HepG2 (cell line): ENCODE results near the gene SP1.

Experiments used
- EP300 ChIP-seq, 3 experiments: sonication (generic) in 1 of 3; formaldehyde crosslinking in 1 of 3; IDR thresholded peaks; 2 replicates each; pipeline versions ENCODE4 v1.5.1 to v1.6.1; 2011 to 2020; ENCODE audit warnings: low read depth in 2 of 3, low read length in 2 of 3, borderline replicate concordance in 1 of 3, improper control_type of control experiment in 1 of 3, mild to moderate bottlenecking in 1 of 3, missing genetic modification reagents in 1 of 3, moderate library complexity in 1 of 3
- REPIN1 ChIP-seq: sonication (generic); formaldehyde crosslinking; IDR thresholded peaks from 2 replicates; pipeline ENCODE4 v1.8.0; 2022; ENCODE audit warnings: missing genetic modification reagents, low read depth, mild to moderate bottlenecking, borderline replicate concordance
- RXRA ChIP-seq: sonication (generic); formaldehyde crosslinking; IDR thresholded peaks from 2 replicates; pipeline ENCODE4 v1.5.1; 2020; ENCODE audit warnings: missing genetic modification reagents
- SIN3A ChIP-seq: IDR thresholded peaks from 2 replicates; pipeline ENCODE4 v1.6.1; 2011; ENCODE audit warnings: low read depth, mild to moderate bottlenecking, control low read depth, low read length, borderline replicate concordance
- STAT5B ChIP-seq: sonication (generic); formaldehyde crosslinking; IDR thresholded peaks from 2 replicates; pipeline ENCODE4 v1.4.0; 2020; ENCODE audit warnings: missing genetic modification reagents
- TAF1 ChIP-seq: sonication (generic); formaldehyde crosslinking; IDR thresholded peaks from 2 replicates; pipeline ENCODE4 v1.4.0; 2020; ENCODE audit warnings: missing genetic modification reagents
- ZNF563 ChIP-seq: sonication (generic); formaldehyde crosslinking; IDR thresholded peaks from 2 replicates; pipeline ENCODE4 v1.8.0; 2022; ENCODE audit warnings: mild to moderate bottlenecking, moderate library complexity, missing genetic modification reagents
- ZNF564 ChIP-seq: sonication (generic); formaldehyde crosslinking; IDR thresholded peaks from 2 replicates; pipeline ENCODE4 v1.8.1; 2023; ENCODE audit warnings: mild to moderate bottlenecking, missing genetic modification reagents
- ZNF816 ChIP-seq: sonication (generic); formaldehyde crosslinking; IDR thresholded peaks from 2 replicates; pipeline ENCODE4 v1.8.0; 2022; ENCODE audit warnings: missing genetic modification reagents, mild to moderate bottlenecking, borderline replicate concordance
- TF ChIP-seq, protein P1 (sequence below): sonication (generic); formaldehyde crosslinking; IDR thresholded peaks from 2 replicates; pipeline ENCODE4 v1.5.0; 2020; ENCODE audit warnings: mild to moderate bottlenecking, missing genetic modification reagents, moderate library complexity

DNA sequence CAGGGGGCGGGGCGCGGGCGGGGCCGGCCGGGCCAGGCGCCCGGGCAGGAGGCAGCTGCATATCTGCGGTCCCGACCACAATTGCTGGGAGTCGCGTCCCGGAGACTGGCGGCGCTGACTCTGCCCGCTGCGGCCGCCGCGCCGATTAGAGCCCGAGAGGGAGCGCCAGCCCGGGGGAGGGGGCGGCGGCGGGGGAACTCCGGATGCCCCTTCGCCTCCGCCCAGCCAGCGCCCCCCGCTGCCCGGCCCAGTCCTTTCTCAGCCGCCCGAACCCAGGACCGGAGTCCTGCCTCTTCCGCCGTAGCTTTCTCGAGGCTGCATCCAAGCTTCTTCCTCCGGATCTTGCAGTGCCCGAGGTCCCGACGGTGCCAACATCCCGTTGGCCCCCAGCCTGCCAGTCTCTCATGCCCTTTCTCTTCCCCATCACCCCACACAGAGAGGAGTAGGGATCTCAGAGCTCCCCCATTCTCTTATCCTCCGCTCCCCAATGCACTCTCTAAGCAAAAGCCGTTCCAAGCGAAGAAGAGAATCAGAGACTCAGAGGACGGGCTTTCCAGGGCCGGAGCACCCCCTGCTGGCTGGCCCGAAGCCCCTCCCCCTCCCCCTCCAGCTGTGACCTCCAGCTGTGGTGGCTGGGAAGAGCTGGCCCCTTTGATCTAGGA, 35.0 kb upstream of the SP1 start:
- TF ChIP-seq, protein P1, sequence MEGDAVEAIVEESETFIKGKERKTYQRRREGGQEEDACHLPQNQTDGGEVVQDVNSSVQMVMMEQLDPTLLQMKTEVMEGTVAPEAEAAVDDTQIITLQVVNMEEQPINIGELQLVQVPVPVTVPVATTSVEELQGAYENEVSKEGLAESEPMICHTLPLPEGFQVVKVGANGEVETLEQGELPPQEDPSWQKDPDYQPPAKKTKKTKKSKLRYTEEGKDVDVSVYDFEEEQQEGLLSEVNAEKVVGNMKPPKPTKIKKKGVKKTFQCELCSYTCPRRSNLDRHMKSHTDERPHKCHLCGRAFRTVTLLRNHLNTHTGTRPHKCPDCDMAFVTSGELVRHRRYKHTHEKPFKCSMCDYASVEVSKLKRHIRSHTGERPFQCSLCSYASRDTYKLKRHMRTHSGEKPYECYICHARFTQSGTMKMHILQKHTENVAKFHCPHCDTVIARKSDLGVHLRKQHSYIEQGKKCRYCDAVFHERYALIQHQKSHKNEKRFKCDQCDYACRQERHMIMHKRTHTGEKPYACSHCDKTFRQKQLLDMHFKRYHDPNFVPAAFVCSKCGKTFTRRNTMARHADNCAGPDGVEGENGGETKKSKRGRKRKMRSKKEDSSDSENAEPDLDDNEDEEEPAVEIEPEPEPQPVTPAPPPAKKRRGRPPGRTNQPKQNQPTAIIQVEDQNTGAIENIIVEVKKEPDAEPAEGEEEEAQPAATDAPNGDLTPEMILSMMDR: peak; percentile 90
- TF ChIP-seq ZNF564 (no peak), STAT5B (CRISPR knock-in tag) (no peak), RXRA (CRISPR knock-in tag) (no peak), SIN3A (no peak), TAF1 (CRISPR knock-in tag) (no peak), ZNF816 (CRISPR knock-in tag) (no peak), ZNF563 (CRISPR knock-in tag) (no peak), EP300 (IDR thresholded peaks at IDR 0.05; ENCODE audit: low read depth in 2 of 2, low read length in 2 of 2) (no peak), EP300 (CRISPR knock-in tag; IDR thresholded peaks at IDR 0.05; ENCODE audit: borderline replicate concordance) (no peak), REPIN1 (CRISPR knock-in tag) (no peak)
